Common myeloid progenitor, CD34-positive (primary cell): ENCODE measurements around the gene HOXB13.

ENCODE experiments used
- CTCF ChIA-PET: fragments of 350-600 bp; sonication (Branson Sonifier 250); formaldehyde crosslinking; loops from one replicate; lab custom pipeline; 2021; ENCODE audit warnings: antibody characterized with exemption; lab: Charles Lee
- POLR2A ChIA-PET: fragments of 350-600 bp; sonication (Branson Sonifier 250); formaldehyde crosslinking; loops from one replicate; lab custom pipeline; 2021; ENCODE audit warnings: antibody characterized with exemption; lab: Charles Lee
- DNase-seq, 3 donors: peaks; one replicate each; pipeline versions ENCODE4 v3.0.0 to v3.0.0-alpha.2; 2013
- H3K27ac ChIP-seq, 2 experiments: 1 replicate in 1 of 2; 2 replicates in 1 of 2; pipeline ENCODE4 v1.7.0; 2013; ENCODE audit warnings: inconsistent platforms in 2 of 2, low read length in 2 of 2, mild to moderate bottlenecking in 2 of 2, low read depth in 1 of 2, moderate library complexity in 1 of 2; ENCODE audit not compliant: severe bottlenecking in 2 of 2, insufficient read depth in 1 of 2, poor library complexity in 1 of 2
- H3K27me3 ChIP-seq, 5 experiments: replicated peaks in 2 of 5; 1 replicate in 3 of 5; 2 replicates in 2 of 5; pipeline versions ENCODE4 v1.6.1 to v1.7.0; 2013; ENCODE audit warnings: low read length in 4 of 5, mild to moderate bottlenecking in 2 of 5, moderate library complexity in 2 of 5, inconsistent platforms in 1 of 5; ENCODE audit not compliant: insufficient read depth in 5 of 5, control insufficient read depth in 4 of 5
- H3K36me3 ChIP-seq, 4 experiments: 1 replicate in 2 of 4; 2 replicates in 2 of 4; pipeline versions ENCODE4 v1.6.1 to v1.7.0; 2013; ENCODE audit warnings: low read length in 3 of 4, control low read depth in 1 of 4, mild to moderate bottlenecking in 1 of 4; ENCODE audit not compliant: control insufficient read depth in 4 of 4, insufficient read depth in 4 of 4
- H3K4me1 ChIP-seq, 4 experiments: 1 replicate in 3 of 4; 2 replicates in 1 of 4; pipeline versions ENCODE4 v1.6.1 to v1.7.1; 2013; ENCODE audit warnings: low read length in 3 of 4, mild to moderate bottlenecking in 3 of 4, control low read depth in 1 of 4, inconsistent platforms in 1 of 4, moderate library complexity in 1 of 4; ENCODE audit not compliant: control insufficient read depth in 4 of 4, insufficient read depth in 4 of 4; ENCODE audit errors: control extremely low read depth in 1 of 4
- H3K4me3 ChIP-seq, 7 experiments: 1 replicate in 4 of 7; 2 replicates in 3 of 7; pipeline versions ENCODE4 v1.5.1 to v1.7.0; 2013; ENCODE audit warnings: mild to moderate bottlenecking in 7 of 7, low read length in 6 of 7, moderate library complexity in 6 of 7, inconsistent platforms in 2 of 7, low read depth in 2 of 7, control low read depth in 1 of 7; ENCODE audit not compliant: insufficient read depth in 4 of 7, control insufficient read depth in 1 of 7; ENCODE audit errors: extremely low read depth in 1 of 7
- H3K9me3 ChIP-seq, 5 experiments: 1 replicate in 4 of 5; 2 replicates in 1 of 5; pipeline versions ENCODE4 v1.6.1 to v1.7.1; 2013; ENCODE audit warnings: low read length in 4 of 5, mild to moderate bottlenecking in 2 of 5, inconsistent platforms in 1 of 5, low read depth in 1 of 5, moderate library complexity in 1 of 5; ENCODE audit not compliant: control insufficient read depth in 4 of 5, insufficient read depth in 2 of 5; ENCODE audit errors: control extremely low read depth in 1 of 5
- WGBS: methylation state at CpG from one replicate; pipeline ENCODE4 v1.1.5; 2013; ENCODE audit not compliant: insufficient coverage; 5-methylcytosine and 5-hydroxymethylcytosine counted together

The HOXB13 gene

DNA sequence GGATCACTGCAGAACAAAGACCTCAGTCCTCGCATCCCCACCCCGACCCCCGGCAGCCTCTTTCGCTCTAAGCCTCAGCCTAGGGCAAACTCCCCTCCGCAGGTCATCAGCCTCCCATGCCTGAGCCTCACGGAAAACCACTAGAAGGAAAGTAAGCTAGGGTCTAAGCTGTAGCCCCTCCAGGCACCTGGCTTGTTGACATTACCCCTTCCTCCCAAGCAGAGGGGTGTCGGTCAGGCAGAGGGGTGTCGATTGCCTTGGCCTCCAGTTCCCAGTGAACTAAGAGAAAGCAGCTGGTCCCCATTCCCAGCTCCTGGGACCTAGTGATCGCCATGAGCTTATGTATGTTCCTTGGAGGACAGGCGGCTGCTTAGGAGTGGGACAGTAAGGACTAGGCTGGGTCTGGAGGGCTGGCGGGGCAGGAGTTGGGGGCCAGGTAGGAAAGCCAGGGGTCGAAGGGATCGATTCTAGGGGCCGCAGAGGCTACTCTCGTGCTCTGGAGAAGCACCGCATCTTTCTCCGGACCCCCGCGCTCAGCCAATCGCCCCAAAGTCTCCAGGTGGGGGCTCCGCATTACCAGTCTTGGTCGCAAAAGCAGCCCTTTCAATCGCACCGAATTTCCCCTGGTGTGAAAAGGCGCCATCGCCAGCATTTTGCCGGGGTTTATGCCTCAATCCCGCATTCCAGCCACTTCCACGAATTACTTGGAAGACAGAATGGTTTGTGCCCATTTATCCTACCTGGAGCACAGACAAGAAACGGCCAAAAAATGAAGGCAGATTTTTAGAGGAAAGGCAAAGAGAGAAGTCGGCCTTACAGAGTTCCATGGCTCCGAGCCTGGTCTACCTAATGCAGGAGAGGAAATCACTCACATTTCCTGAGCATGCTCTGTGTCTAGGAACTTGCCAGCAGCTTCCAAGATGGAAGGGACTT lies 21.3 kb upstream of the HOXB13 start:
- H3K9me3 ChIP-seq: no peaks in the 10 kb centered on the region
- H3K36me3 ChIP-seq: no peaks in the 10 kb centered on the region
- no peak for DNase-seq
- POLR2A ChIA-PET: no interaction called here
- H3K4me1 ChIP-seq: peaks cover 0 to 9% (median 5%) of the 10 kb centered on the region in 4 experiments
- H3K4me3 ChIP-seq: no peak overlapping the region
- H3K27ac ChIP-seq: no peak overlapping the region
- peaks cover 62 to 100% (median 77%) of the 10 kb centered on the region in 5 experiments for H3K27me3 ChIP-seq
- CTCF ChIA-PET: interaction anchor here (1.0 to 2.3 kb wide), 4 partner anchors 12 to 86 kb away, joined by 3 to 15 read pairs (median 4); partner anchors contain the start of genes PRAC1 and PRAC2
- WGBS: 7% methylated on average over 30 of the region's 32 CpGs

DNA sequence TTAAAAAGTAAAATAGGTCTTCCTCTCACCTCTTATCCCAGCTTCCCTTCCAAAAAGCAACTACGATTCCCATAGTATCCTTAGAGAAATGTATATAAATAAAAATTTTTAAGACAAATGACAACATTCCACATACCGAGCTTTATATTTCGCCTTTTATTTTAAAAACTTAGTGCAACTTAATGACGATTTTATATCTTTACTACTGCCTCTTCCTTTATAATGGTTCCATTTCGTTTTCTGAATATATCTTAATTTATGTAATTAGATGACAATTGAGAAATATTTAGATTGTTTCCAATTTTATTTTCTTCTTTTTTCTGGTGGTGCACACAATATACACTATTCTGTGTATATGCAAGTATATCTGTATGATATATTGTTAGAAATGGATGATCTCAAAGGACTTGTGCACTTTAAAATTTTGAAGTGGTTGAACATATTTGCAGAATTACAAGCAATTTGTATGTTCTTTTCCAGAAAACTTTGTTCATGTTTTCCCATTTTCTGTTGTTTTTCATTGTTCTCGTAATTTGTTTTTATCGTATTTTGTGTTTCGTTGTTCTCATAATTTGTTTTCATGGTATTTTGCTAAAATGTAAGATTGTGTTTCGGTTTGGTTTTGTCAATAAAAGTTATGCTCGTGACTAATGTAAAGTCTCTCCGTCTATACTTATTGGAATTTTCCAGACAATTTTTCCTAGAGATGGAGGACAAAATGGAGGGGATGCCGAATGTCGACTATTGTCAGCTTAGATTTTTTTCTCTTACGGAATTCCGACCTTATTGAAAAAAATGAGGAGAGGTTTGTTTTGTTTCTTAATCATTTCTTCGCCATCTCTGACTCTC lies 20.4 kb upstream of the HOXB13 start:
- no peak for DNase-seq
- no peaks in the 10 kb centered on the region for H3K9me3 ChIP-seq
- CTCF ChIA-PET: interaction anchor here (1.0 kb wide), 2 partner anchors 11 to 56 kb away, joined by 3 read pairs; no protein-coding TSS in a partner anchor
- no peak overlapping the region for H3K27ac ChIP-seq
- H3K27me3 ChIP-seq: peaks cover 66 to 100% (median 71%) of the 10 kb centered on the region in 5 experiments
- POLR2A ChIA-PET: interaction anchor here (1.6 kb wide), 1 partner anchor 14 kb away, joined by 6 read pairs; no protein-coding TSS in a partner anchor
- no peaks in the 10 kb centered on the region for H3K4me1 ChIP-seq
- H3K36me3 ChIP-seq: no peaks in the 10 kb centered on the region
- 26% methylated on average over 11 of the region's 16 CpGs for WGBS
- H3K4me3 ChIP-seq: no peak overlapping the region

DNA sequence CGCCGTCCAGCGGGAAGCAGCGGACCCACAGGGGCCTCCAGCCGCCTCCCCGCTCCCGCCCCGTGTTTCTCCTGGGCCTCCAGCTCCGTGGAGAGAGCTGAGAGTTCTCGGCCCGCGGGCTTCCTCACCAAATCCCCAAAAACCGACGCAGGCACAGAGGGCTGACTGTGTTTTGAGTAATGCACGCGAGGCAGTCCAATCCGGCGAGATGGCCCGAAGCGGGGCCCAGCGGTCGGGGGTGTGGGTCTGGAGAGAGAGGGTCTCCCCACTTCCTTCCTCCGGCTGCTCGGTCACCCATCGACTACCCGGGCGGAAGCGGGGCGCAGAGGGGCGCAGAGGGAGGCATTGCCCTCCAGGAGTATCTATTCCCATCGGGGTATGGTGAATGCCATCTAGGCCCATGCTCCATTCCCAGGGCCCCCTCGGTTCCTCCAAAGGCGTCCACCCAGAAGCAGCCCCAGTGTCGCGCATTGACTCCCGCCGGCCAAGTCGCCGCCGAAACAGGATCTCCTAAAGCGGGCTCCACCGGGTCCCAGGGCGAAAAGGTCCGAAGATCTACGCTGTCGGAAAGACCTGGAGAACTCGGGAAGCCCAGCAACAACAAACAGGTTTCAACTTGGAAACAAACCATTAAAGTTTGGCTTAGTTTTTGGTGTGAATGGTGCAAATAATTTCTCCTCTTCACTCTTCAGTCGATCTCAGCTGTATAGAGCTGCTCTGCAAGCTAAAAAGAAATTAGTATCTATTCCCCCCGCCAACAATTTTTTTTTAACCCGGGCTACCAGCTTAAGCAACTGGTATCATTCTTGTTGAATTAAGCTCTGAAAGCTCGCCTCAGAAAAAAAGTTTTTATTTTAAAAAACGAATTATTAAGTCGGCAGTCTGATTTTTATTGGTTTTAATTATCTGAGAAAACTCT lies 19.2 kb upstream of the HOXB13 start:
- Histone ChIP-seq H3K4me1 (no peaks in the 10 kb centered on the region), H3K4me3 (no peak overlapping the region), H3K9me3 (no peaks in the 10 kb centered on the region), H3K36me3 (no peaks in the 10 kb centered on the region), H3K27ac (no peak overlapping the region), H3K27me3 (peaks cover 67 to 100% (median 71%) of the 10 kb centered on the region in 5 experiments)
- ChIA-PET POLR2A (interaction anchor here (1.6 kb wide), 1 partner anchor 12 kb away, joined by 6 read pairs; no protein-coding TSS in a partner anchor), CTCF (interaction anchor here (1.0 kb wide), 1 partner anchor 57 kb away, joined by 3 read pairs; no protein-coding TSS in a partner anchor)
- DNase-seq: no peak
- 10% methylated on average over 27 of the region's 53 CpGs for WGBS

DNA sequence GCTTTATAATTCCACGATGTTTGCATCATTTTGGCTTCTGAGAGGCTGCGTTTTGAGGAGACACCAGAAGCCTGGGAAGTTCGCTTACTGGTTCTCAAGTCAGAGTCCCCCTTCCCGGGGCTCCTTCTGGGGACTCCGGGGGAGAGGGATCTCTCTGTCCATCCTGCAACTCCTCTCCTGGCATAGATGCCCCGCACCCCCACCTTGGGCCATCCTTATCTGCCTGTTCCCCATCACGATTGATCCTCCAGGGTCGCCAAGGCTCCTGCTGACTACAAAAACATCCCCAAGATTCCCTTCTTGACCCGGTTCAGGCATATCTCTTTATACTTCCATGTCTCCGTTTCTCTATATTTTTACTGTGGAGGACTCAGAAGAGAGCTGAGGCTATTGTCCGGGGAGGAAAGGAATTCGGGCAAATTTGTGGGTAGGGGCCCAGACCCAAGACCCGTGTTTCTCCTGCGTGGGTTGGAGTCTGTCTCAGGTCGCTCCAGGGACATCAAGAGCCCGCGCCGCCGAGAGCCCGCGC lies 18.4 kb upstream of the HOXB13 start:
- DNase-seq: no peak
- ChIA-PET POLR2A (interaction anchor here (1.6 kb wide), 1 partner anchor 12 kb away, joined by 6 read pairs; no protein-coding TSS in a partner anchor), CTCF (no interaction called here)
- no peaks in the 10 kb centered on the region for H3K4me1 ChIP-seq
- no peaks in the 10 kb centered on the region for H3K36me3 ChIP-seq
- 6% methylated on average over 17 of the region's 21 CpGs for WGBS
- H3K27ac ChIP-seq: no peak overlapping the region
- H3K9me3 ChIP-seq: no peaks in the 10 kb centered on the region
- no peak overlapping the region for H3K4me3 ChIP-seq
- H3K27me3 ChIP-seq: peaks cover 69 to 100% (median 74%) of the 10 kb centered on the region in 5 experiments

DNA sequence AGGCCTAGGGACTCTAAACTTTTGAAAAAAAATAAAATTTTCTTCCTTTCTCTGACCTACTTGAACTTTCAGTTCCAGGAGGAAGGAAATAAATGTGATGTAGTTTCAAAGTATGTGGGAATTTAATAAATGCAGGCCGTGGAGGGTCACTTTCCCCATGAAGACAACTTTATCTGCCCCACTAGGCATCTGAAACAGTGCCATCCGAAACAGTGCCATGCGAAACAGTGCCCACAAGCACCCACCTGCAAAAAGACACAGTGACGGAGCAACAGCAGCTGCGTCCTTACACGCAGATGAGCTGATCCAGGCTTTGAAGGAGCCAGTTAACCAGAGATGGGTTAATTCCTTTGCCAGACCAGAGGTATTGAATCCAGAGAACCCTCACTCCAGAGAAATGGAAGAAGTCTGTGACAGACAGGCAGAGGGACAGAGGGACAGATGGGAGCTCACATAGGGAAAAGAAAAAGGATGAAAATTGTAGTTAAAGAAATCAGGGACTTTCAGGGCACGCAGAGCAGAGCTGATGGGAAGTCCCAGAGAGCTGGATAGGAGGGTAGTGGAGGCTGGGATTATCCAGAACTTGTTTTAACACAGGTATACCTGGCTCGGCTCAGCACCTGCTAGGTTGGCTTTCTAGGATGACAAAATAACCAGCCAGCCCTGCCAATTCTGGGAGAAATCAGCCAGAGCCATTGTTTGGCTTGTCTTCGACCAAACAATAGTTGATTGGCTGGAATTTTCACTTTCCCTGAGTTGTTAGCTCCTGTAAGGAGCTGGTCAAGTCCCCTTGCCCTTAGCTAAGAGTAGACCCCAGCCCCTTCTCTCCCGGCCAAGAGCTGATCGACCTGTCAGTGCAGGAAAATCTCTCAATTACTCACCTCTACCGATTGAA lies 17.1 kb upstream of the HOXB13 start:
- Histone ChIP-seq H3K27ac (no peak overlapping the region), H3K9me3 (peaks cover 0 to 6% (median 0%) of the 10 kb centered on the region in 5 experiments), H3K4me1 (no peaks in the 10 kb centered on the region), H3K27me3 (peaks cover 60 to 100% (median 69%) of the 10 kb centered on the region in 5 experiments), H3K36me3 (no peaks in the 10 kb centered on the region), H3K4me3 (no peak overlapping the region)
- WGBS: 21% methylated on average over 9 of the region's 12 CpGs
- POLR2A ChIA-PET: interaction anchor here (1.5 kb wide), 1 partner anchor 11 kb away, joined by 3 read pairs; no protein-coding TSS in a partner anchor
- CTCF ChIA-PET: interaction anchor here (0.9 to 1.4 kb wide), 9 partner anchors 9 to 134 kb away, joined by 3 to 5 read pairs (median 3); partner anchors contain the start of genes HOXB13 and PRAC2
- DNase-seq: no peak
